ENCODE measurements around the gene LPP.
"Not testable (repeated sequence)": the region's sequence is repeated elsewhere in the genome, so short reads cannot be mapped to it uniquely, and the experiment has no call there.

LPP gene

DNA sequence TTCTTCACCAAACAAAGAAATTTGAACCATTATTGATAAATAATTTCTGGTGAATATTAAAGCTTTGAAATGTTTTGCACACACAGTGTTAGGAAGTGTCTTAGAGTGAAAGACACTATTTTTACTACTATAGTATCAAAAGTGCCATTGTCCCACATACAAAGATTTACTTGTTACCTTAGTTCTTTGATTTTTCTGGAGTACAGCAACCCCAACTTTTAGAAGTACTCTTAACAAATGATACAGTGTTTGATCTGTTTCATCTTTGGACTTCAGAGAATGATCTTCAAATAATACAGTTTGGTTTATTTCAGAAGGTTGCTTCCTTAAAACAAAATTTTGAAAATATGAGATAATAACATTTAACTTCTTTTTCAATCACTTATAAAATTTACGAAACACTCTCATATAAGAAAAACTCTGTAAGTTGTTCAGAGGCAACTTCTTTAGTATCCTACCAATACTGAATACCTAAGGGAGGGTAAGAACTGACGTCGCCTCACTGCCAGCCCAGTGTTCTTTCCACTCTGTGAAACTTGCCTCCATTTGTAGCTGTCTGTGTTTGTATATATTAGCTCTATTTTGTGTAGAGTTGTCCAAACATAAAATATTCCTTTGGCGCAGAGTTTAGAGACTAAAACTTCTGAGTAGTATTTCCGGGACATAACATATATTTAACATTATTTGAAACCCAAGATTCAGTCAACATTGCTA lies 464.2 kb downstream of the LPP start:
- no peak for DNase-seq

DNA sequence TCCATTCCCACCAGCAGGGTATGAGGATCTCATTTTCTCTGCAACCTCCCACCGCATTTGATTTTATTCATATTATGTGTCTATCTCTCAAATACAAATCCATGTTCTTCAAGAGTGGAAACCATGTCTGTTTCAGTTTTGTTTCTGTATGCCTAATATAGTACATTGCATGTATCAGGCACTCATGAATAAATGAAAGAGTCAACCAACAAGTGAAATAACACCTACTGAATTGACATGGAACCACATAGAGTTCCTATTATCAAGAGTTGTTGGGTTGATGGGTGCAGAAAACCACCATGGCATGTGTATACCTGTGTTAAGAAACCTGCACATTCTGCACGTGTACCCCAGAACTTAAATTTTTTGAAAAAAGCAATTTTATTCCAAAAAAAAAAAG lies 466.8 kb downstream of the LPP start:
- no peak for DNase-seq

DNA sequence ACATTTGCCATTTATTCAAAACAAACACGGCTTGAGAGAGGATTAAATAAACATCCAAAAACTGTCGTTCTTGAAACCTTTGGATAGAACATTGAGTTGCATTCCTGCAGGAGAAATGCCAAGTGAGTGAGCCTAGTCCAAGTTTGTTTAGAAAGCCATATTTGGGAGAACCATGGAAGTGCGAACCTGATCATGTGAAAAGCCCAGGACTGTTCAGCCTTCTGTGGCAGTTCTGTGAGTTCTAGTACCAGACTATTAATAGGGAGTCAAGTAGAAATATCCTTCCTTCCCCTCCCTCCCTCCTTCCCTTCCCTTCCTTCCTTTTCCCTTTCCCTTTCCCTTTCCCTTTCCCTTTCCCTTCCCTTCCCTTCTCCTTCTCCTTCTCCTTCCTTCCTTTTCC lies 470.4 kb downstream of the LPP start:
- DNase-seq: no peak

DNA sequence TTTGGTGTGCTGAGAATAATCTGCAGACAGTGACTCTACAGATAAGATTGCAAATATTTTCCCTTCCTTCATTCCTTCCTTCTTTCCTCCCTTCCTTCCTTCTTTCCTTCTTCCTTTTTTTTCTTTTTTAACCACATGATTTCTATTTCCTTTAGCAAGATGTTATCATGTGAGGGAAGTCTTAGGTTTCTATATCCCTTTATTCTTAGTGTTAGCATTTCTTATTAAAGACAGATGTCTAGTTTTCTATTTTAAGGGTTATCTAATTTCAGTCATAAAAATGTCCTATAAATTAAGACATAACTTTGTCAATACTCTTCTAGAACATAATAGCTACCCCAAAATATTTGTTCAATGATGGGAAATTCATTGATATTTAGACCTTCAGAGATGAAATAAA lies 470.9 kb downstream of the LPP start:
- DNase-seq: no peak

DNA sequence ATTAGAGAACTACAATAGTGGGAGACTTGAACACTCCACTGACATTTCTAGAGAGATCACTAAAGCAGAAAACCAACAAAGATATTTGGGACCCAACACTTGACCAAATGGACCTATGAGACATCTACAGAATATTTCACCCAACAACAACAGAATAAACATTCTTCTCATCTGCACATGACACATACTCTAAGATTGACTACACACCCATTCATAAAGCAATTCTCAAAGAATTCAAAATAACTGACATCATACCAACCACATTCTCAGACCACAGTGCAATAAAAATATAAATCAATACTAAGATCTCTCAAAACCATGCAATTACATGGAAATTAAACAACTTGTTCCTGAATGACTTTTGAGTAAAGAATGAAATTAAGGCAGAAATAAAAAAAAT lies 473.7 kb downstream of the LPP start:
- DNase-seq: no peak

DNA sequence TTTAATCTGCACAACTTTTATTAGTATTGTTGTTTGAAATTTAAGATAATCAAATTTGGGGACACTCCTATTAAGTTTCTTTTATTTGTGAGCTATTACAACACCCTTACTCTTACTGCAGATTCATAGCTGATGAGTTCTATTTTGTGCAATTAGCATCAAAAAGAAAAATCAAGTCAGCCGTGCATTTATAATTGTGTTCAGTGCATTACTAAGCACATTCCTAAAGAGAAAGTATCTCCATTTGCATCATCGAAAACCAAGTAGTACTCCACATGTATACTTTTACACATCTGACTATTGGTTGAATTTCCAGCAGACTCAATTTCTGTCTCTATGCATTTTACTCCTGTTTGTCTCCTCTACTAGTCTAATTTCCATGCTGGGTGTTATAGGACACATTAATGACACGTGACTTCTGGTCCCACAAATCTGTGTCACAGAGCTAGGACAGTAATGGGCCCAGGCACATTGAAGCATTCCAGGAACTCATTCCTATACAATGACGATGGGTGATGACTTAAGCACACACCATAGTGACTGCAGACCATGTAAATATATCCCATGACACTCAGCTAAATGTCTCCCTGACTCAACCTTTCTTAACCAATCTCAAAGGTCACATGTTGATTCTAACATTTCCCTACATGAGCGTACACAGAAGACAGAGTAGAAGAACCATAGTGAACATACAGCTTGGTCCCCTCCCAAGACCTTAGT lies 477.5 kb downstream of the LPP start:
- no peak for DNase-seq

DNA sequence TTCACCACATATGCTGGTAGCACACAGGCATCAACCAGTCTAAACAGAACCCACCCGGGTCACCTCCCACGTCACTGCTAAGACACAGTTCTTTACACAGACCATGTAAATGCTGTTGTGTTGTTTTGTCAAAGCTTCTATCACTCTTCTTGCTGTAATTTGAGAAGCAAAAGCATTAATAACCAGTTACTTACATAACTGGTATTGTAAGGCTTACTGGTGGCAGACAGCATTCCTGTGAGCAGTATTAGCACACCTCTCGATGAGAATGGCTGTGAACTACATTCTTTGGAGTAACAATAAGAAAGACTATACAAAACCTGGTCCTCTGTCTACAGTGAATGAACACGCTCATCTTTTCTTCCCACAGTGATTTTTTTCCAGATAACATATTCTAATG lies 479.2 kb downstream of the LPP start:
- DNase-seq: no peak

DNA sequence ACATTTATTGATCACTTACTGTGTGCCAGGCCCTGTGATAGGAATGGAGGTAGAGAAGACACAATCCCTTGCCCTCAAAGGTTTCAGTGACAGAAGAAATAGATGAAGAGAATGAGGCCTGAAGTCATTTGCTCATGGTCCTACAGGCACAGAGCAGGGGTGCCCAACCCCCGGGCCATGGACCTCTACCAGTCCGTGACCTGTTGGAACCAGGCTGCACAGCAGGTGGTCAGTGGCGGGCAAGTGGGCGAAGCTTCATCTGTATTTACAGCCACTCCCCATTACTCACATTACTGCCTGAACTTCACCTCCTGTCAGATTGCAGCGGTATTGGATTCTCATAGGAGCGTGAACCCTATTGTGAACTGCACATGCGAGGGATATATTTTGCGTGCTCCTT lies 480.3 kb downstream of the LPP start:
- no peak for DNase-seq

DNA sequence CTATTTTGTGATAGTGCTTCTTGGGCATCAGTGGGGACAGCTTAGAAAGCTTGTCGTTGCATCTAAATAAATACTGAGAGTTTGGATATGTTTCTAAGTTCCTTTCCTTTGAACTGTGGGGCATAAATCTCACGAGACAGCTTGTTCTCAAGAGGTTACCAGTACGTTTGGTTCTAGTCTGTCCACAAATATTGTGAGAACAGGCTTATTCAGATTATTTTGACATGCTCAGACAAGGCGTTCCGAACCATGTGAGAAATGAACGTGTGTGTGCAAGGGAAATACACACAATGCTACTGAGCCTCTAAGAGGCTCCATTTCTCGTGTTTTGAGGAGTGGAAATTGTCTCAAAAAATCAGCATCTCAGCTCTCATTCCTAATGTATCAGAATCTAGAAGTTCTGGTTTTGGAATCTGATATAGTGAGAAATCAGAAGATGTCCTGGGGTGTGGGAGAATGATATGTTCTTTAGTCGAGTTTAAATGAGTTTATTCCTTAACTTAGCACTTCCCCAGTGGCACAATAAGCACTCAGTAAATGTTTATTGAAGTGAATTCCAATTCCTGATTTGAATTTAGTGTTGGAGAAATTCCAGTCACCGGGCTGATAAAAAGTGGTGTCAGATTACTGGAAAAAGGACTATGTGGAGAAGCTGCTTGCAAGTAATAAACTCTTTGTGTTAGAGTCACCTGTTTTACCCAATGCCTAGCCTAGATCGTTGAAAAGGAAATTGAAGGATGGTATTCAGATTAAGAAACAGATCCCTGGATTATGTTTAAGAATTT lies 481.5 kb downstream of the LPP start:
- DNase-seq: no peak

DNA sequence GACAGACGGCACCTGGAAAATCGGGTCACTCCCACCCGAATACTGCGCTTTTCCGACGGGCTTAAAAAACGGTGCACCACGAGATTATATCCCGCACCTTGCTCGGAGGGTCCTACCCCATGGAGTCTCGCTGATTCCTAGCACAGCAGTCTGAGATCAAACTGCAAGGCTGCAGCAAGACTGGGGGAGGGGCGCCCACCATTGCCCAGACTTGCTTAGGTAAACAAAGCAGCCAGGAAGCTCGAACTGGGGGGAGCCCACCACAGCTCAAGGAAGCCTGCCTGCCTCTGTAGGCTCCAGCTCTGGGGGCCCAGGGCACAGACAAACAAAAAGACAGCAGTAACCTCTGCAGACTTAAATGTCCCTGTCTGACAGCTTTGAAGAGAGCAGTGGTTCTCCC lies 482.3 kb downstream of the LPP start:
- DNase-seq: not testable (repeated sequence)

DNA sequence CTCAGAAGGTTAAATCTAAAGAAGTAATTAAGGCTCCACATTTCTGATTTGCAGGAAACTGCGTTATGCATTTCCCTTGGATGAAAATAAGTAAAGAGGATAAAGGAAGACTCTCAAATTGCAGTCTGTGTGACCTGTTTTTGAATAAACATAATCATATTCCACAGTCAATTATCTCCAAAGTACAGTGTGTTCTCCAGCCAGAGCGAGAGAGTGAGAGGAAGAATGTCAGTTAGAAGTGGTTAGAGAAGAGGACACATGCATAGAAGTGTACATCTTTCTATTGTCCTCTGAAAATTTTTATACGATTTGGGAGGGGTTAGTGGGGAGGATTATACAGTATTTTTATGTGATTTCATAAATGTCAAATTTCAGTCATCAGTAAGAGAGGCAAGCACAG lies 487.1 kb downstream of the LPP start:
- DNase-seq: no peak

DNA sequence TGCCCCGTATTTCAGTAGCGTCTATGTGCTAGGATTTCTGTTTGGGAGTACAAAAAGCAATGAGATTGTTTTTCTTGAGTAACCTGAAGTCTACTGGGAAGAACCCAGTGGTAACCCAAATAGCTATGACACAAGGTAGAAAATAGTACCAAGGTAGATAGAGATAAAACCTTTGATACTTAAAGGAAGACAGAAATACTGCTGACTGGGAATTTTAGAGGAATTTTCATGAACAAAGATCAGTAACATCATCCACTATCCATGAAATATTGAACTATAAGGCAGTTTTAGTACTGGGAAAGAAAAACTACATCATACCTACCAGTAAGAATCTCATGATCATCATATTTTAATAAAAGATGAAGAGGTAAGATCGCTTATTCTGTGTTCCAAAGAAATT lies 489.8 kb downstream of the LPP start:
- no peak for DNase-seq

DNA sequence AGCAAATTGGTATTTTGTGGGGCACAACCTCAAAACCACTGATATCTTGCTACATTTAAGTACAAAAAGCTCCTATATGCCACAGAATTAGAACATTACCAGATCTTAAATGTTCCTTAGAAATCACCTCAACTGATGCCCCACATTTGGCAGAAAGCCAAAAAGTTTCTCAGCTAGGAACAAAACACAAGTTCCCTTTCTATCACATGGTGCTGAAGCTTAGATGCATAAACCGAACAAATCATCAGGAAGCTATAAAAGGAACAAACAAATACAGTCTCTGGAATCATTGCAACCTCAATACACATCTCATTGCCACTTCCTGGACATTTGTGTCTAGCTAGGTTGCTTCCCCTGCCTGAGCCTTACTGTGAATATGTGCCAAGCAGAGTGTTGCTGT lies 492.6 kb downstream of the LPP start:
- peak in 1 of 2 donors; percentile 9 for DNase-seq

DNA sequence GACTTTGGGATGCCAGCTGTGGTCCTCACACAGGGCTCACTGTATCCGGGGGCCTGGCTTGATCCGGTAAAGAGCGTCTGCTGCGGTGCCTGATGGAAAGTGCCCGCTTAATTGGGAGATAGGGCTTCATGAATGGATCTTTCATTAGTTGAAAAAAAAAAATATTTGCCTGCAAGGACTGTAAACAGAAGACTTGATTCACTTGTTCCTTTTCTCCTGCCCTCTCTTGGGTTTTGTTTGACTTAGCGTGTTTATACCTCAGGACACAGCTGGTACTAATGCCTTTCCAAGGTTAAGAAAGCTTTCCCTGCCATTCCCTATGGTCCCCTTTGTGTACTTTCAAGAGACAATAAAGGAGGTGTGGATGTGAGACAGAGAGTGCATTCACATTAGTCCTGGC lies 493.3 kb downstream of the LPP start:
- no peak for DNase-seq

DNA sequence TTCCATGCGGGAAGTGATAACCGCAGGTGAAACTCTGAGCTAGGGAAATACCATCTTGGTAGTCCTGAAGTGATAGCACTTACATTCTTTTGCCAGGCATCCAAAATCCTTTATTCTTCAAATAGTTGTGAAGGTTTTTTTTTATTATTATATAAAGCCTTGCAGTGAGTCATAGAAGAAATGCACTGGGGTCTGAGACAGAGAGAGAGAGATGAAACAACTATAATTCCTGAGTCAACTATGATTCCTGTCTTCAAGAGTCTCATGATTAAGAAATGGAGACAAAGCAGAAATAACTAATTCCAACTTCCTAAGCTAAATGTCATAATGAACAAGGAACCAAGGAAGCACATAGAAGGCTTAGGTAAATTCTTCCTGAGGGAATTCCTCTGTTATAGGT lies 495.6 kb downstream of the LPP start:
- DNase-seq: no peak

DNA sequence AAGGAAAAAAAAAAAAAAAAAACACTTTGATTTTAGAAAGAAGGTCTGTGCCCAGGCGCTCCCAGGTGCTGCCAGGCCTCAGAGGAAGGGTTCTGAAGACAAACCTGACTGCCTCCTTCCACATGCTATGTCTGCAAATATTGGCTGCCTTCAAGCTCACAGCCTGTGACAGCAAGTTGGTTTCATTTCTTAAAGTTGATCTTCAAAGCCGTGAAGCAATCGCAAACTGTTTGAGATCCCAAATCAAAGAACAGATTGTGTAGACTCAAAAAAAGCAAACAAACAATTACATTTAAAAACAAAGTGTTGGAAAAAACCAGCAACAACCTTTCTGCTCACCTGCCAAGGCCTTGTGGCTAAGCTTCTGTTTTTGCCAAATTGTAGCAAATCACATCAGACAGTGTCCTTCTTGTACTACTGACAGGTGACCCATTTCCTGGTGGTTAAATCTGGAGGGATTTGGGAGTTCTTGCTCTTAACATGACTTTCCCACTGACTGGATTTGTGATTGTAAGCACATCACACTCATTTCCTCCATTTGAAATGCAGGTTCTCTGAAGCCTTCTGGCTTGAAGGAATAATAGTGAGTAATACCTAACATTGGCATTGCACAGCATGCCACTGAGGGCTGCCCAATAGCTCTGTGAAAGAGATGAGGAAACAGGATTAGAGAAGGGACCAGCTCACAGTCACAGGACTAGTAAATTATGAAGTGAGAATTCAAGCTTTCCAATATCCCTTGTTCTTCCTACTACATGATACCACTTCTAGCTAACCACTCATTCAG lies 502.4 kb downstream of the LPP start:
- no peak for DNase-seq

DNA sequence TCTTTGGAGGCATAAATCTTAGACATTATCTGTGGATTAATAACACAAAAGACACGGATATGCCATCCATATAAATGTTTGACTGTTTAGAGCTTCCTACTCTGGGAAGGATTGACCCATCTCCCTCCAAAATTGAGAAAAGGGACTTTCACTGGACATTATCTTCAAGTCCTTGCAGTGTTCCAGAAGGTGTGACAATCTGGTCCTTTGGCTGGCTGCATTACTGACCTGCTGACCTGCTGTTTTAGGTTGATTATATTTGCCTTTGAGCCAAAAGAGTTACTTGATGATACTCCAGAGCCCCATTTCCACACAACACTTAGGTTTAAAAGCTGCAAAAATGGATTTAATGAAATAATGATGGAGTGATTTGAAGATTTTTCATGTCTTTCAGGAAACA lies 504.6 kb downstream of the LPP start:
- DNase-seq: no peak

DNA sequence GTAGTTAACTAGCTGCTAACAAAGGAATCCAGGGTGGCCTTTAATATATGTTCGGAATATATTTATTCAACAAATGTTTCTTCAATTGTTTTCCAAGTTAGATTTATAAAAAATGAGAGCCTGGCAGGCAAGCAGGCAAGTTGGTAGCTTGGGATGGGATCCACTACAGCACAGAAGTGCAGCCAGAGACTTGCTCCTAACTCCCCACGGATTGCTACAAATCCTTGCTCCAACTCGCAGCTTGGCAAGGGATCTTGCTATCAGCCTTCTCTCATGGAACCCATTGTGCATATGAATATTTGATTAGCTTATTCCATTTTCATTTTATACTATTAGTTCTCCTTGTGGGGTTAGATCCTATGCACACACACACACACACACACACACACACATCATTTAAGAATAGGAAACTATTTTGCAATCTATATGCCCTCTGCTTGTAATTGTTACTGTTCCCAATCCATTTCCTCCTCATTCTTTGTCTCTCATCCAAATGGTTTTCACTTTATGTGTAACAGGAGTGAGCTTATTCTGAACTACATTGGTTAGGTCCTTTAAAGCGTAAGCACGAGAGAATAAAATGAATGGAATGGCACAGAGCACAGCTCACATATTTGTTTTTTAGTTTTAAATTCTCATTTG lies 505.6 kb downstream of the LPP start:
- no peak for DNase-seq

DNA sequence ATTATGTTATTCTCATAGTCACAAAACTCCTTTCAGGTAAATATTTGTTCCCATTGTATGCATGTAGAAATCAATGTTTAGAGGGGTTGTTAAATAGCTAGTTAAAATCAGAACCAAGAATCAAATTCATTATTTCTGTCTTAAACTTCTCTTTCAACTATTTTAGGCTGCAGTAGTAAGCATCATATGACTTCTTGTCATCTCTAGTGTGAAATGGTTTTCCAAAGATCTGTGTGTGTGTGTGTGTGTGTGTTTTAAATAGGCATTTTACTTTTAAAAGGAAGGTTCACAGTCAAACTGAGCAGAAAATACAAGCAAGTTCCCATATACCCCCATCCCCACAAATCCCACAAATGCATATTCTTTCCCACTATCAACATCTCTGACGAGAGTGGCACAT lies 506.5 kb downstream of the LPP start:
- DNase-seq: no peak

DNA sequence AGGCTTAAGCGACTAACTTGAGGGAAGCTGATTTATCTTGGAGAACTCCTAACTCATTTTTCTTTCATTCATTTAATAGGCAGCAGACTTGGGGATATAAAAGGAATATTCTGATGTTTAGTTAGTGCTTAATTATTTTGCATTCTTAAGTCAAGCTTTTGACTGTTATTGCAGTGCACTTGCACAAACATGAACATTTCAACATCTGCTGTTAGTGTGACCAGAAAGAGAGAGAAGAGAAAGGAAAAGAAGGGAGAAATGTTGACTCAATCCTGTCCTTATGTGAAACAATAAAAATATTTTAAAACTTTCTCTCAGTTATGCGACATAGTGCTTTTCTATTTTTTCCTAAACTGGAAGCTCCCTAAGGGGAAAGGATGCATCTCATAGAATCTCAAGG lies 507.8 kb downstream of the LPP start:
- no peak for DNase-seq

DNA sequence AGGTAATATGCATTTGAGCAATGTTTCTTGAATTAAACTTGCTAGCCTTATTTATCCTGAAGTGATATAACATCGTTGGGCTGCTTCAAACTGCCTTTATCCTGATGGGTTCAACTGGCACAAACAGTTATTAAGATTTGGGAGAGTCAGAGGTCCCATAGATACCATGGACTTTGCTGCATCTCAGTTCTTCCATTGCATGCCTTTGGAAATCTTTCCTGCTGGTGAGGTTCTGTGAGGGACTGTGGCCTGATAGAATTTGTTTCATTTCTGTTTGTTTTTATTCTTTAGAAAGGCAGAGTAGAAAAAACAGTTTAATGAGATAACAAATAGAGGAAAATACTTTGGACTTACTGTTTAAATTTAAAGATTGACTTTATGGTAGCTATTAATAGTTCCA lies 508.3 kb downstream of the LPP start:
- DNase-seq: no peak

DNA sequence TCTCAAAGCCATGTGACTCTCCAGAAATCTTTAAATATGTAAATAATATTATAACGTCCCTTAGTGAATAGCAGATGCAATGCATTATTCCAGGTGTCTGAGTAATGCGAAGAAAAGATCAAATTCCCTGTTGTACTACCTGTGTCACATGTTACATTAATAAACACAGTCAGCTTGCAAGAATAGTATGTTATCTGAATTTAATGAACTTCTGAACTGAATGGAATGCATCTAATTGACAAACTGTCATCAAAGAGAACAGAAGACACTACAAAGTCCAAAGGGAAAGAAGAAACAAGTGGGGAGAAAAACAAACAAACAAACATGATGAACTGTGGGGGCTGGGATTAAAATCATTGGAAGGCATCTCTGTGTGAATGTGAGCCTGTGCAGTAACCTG lies 508.8 kb downstream of the LPP start:
- DNase-seq: no peak

DNA sequence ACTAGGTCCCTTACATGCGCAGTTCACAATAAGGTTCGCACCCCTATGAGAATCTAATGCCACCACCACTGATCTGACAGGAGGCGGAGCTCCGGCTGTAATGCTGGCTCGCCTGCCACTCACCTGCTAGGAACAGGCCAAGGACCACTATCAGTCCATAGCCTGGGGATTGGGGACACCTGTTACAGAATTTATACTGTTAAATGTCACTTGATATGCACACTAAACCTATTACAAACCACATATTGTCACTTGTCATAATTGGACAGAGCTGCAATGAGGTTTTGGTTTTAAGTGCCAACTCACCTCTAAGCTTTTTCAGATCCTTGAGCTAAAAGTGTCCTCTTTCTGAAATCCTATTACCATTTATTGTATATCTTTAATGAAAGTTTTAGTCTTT lies 509.9 kb downstream of the LPP start:
- no peak for DNase-seq

All from CD4-positive, alpha-beta T cell treated with Interleukin-4 for 1 hour (primary cell).